Thyroid gland (tissue), 4 donors: Measurements from ENCODE around the gene CD226. TPM values are rescaled to one million over a fixed set of nuclear protein-coding genes. Genes with fewer than 3 reads are reported as not detected.
A peak's percentile ranks its signal among the peaks of the same experiment; 100 is the strongest.

ENCODE experiments used
- DNase-seq, 2 donors: peaks; one replicate each; pipeline ENCODE4 v3.0.0-alpha.2; 2019
- H3K27ac ChIP-seq, 3 donors: fragments of 200-600 bp; sonication (generic); 1 replicate in 2 of 3; 2 replicates in 1 of 3; pipeline ENCODE4 v1.5.1; 2016 to 2019; ENCODE audit warnings: mild to moderate bottlenecking in 1 of 3, moderate library complexity in 1 of 3
- H3K27me3 ChIP-seq: fragments of 200-600 bp; sonication (generic); one replicate; pipeline ENCODE4 v1.5.1; 2019
- H3K36me3 ChIP-seq, 2 donors: fragments of 200-600 bp; sonication (generic); one replicate each; pipeline ENCODE4 v1.5.1; 2016 to 2019
- H3K4me1 ChIP-seq, 2 donors: fragments of 200-600 bp; sonication (generic); one replicate each; pipeline ENCODE4 v1.5.1; 2017 to 2019
- H3K4me3 ChIP-seq, 3 donors: fragments of 200-600 bp; sonication (generic); replicated peaks in 1 of 3; 1 replicate in 2 of 3; 2 replicates in 1 of 3; pipeline ENCODE4 v1.5.1; 2016; ENCODE audit warnings: mild to moderate bottlenecking in 1 of 3
- H3K9me3 ChIP-seq: fragments of 200-600 bp; sonication (generic); one replicate; pipeline ENCODE4 v1.5.1; 2017
- CTCF ChIP-seq, 6 experiments: fragments of 200-600 bp in 3 of 6; fragments of 450-650 bp in 3 of 6; sonication (generic) in 3 of 6; IDR thresholded peaks; one replicate each; pipeline ENCODE4 v1.5.1; 2016 to 2019; ENCODE audit warnings: antibody characterized with exemption in 6 of 6, mild to moderate bottlenecking in 2 of 6, inconsistent platforms in 1 of 6, moderate library complexity in 1 of 6
- POLR2A ChIP-seq, 2 donors: fragments of 450-650 bp; IDR thresholded peaks; one replicate each; pipeline ENCODE4 v1.6.1; 2017; ENCODE audit warnings: antibody characterized with exemption in 2 of 2, mild to moderate bottlenecking in 2 of 2, moderate library complexity in 1 of 2
- WGBS, 2 donors: methylation state at CpG; one replicate each; pipeline ENCODE4 v1.1.5; 2017; 5-methylcytosine and 5-hydroxymethylcytosine counted together
- intact Hi-C: fragments of 100-400 bp; cut with DNase I; formaldehyde crosslinking; loops from one replicate; pipeline ENCODE4 v1.15.1; 2023
- total RNA-seq, 4 donors: library from RNA; depleted of rRNA; stranded (reverse); fragments of >200 nt; gene quantifications; one replicate each; pipeline ENCODE4 v1.2.3, GENCODE V29; 2016

CD226 gene
- total RNA-seq, 4 donors from 2014 or later: 0.98 to 5.6 (median 2.5) TPM

- peak overlapping the region in 2 of 3 donors; percentile 16 to 34 for H3K27ac ChIP-seq
- 18 to 23% methylated on average over 4 of the region's 4 CpGs for WGBS, 2 donors
- no peak overlapping the region for H3K4me3 ChIP-seq
Measured at GRCh38 chr18:69936191-69936558, 11.5 kb downstream of the CD226 start.

GRCh38 chr18:69935319-69936190, 12.1 kb downstream of the CD226 start:
- peak; percentile 18 to 19 for DNase-seq
- WGBS, 2 donors: 86 to 92% methylated on average over 12 of the region's 12 CpGs

More at GRCh38 chr18:69936191-69936558, 11.5 kb downstream of the CD226 start:
- H3K4me1 ChIP-seq: peaks cover 7 to 8% of the 10 kb centered on the region in 2 donors
- H3K9me3 ChIP-seq: no peaks in the 10 kb centered on the region
- peak; percentile 60 to 69 for DNase-seq
- intact Hi-C loops: no loop called here
- no peak for TF ChIP-seq POLR2A (IDR thresholded peaks at IDR 0.05)
- no peak for TF ChIP-seq CTCF (IDR thresholded peaks at IDR 0.05)
- no peaks in the 10 kb centered on the region for H3K36me3 ChIP-seq
- H3K27me3 ChIP-seq: no peaks in the 10 kb centered on the region

GRCh38 chr18:69934601-69935265, 12.9 kb downstream of the CD226 start:
- Histone ChIP-seq H3K27me3 (no peaks in the 10 kb centered on the region), H3K4me3 (no peak overlapping the region), H3K9me3 (no peaks in the 10 kb centered on the region), H3K4me1 (peaks cover 7 to 8% of the 10 kb centered on the region in 2 donors), H3K27ac (no peak overlapping the region), H3K36me3 (no peaks in the 10 kb centered on the region)
- 82 to 87% methylated on average over 4 of the region's 4 CpGs for WGBS, 2 donors
- TF ChIP-seq POLR2A (IDR thresholded peaks at IDR 0.05): no peak
- TF ChIP-seq CTCF (IDR thresholded peaks at IDR 0.05): no peak
- DNase-seq: no peak
- intact Hi-C loops: no loop called here

More at GRCh38 chr18:69935319-69936190, 12.1 kb downstream of the CD226 start:
- H3K9me3 ChIP-seq: no peaks in the 10 kb centered on the region
- no peaks in the 10 kb centered on the region for H3K36me3 ChIP-seq
- H3K27me3 ChIP-seq: no peaks in the 10 kb centered on the region
- no peak overlapping the region for H3K4me3 ChIP-seq
- TF ChIP-seq POLR2A (IDR thresholded peaks at IDR 0.05) (no peak), CTCF (IDR thresholded peaks at IDR 0.05) (no peak)
- intact Hi-C loops: no loop called here
- peaks cover 7 to 8% of the 10 kb centered on the region in 2 donors for H3K4me1 ChIP-seq
- H3K27ac ChIP-seq: peak overlapping the region in 2 of 3 donors; percentile 16 to 34

GRCh38 chr18:69929041-69929774, 18.5 kb downstream of the CD226 start:
- H3K36me3 ChIP-seq: no peaks in the 10 kb centered on the region
- DNase-seq: no peak
- intact Hi-C loops: no loop called here
- H3K27me3 ChIP-seq: no peaks in the 10 kb centered on the region
- no peaks in the 10 kb centered on the region for H3K4me1 ChIP-seq
- H3K27ac ChIP-seq: no peak overlapping the region
- WGBS, 2 donors: 90 to 94% methylated on average over 5 of the region's 5 CpGs
- H3K9me3 ChIP-seq: no peaks in the 10 kb centered on the region
- no peak for TF ChIP-seq CTCF (IDR thresholded peaks at IDR 0.05)
- TF ChIP-seq POLR2A (IDR thresholded peaks at IDR 0.05): no peak
- H3K4me3 ChIP-seq: no peak overlapping the region
